Measurements from ENCODE around the gene IFITM2. TPM values are rescaled to one million over a fixed set of nuclear protein-coding genes. Genes with fewer than 3 reads are reported as not detected.
"Not testable (repeated sequence)": the region's sequence is repeated elsewhere in the genome, so short reads cannot be mapped to it uniquely, and the experiment has no call there.

The IFITM2 gene
- 100 to 1,000 TPM in 1 of 2 donors, 10 to 100 TPM in 1; 87.9 to 171 TPM for total RNA-seq

- H3K4me3 Mint-ChIP-seq = peak within 1 kb of the TSS; percentile 90
- not testable (repeated sequence) for H3K36me3 Mint-ChIP-seq, H3K27me3 Mint-ChIP-seq, H3K9me3 Mint-ChIP-seq
- peak; percentile 76 to 77 for ATAC-seq
- DNase-seq (ENCODE audit: low spot score) = peak; percentile 86
- peak within 1 kb of the TSS; percentile 76 to 81 for H3K27ac Mint-ChIP-seq
- peaks cover 44 to 45% of the 10 kb centered on the region in 2 donors for H3K4me1 Mint-ChIP-seq (ENCODE audit: low read depth in 2 of 2)
Observed at GRCh38 chr11:307766-308708, at the start of gene IFITM2. IFITM2 (plus strand) TSS chr11:307816; CDS start chr11:308193, 377 bp downstream.

GRCh38 chr11:259413-259812 lies 48.2 kb upstream of the IFITM2 start:
- Mint-ChIP-seq H3K4me3 (no peak overlapping the region), H3K9me3 (no peaks in the 10 kb centered on the region), H3K27ac (no peak overlapping the region), H3K4me1 (ENCODE audit: low read depth in 2 of 2) (no peaks in the 10 kb centered on the region), H3K27me3 (no peaks in the 10 kb centered on the region), H3K36me3 (no peaks in the 10 kb centered on the region)
- ATAC-seq (no peak), DNase-seq (ENCODE audit: low spot score) (no peak)

GRCh38 chr11:261624-262023 lies 46.0 kb upstream of the IFITM2 start:
- no peaks in the 10 kb centered on the region for H3K27me3 Mint-ChIP-seq
- no peak for ATAC-seq
- peaks cover 0 to under 1% of the 10 kb centered on the region in 2 donors for H3K4me1 Mint-ChIP-seq (ENCODE audit: low read depth in 2 of 2)
- H3K36me3 Mint-ChIP-seq = no peaks in the 10 kb centered on the region
- no peaks in the 10 kb centered on the region for H3K9me3 Mint-ChIP-seq
- no peak for DNase-seq (ENCODE audit: low spot score)
- no peak overlapping the region for H3K27ac Mint-ChIP-seq
- no peak overlapping the region for H3K4me3 Mint-ChIP-seq

DNA sequence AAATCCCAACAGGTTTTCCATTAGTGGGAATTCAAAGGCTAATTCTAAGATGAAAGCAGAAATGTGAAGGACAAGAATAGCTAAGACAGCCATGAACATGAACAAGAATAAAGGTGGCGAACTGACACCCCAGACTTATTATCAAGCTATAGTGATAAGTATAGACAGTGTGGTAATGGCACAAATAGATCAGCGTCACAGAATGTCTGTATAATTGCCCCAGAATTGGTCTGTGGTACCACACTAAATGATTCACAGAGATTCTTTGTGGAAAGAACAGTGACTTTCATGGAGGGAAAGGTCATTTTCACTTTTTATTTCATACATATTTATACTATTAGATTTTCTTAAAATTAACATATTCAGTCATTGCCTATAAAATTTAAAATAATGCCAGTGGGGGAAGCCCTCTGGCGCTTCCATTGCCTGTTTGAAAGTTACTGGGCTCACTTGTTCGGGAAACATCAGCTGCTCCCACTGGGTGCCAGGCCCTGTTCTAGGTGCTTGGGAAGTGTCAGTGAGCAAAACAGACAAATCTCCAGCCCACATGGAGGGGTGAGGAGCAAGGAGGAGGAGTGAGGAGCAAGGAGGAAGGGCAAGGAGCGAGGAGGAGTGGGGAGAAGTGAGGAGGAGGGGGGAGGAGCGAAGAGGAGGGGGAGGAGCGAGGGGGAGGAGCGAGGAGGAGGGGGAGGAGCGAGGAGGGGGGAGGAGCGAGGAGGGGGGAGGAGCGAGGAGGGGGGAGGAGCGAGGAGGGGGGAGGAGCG lies 40.8 kb upstream of the IFITM2 start:
- DNase-seq (ENCODE audit: low spot score) = no peak
- Mint-ChIP-seq H3K27ac (peak overlapping the region; percentile 82 to 95), H3K9me3 (no peaks in the 10 kb centered on the region), H3K27me3 (no peaks in the 10 kb centered on the region), H3K36me3 (no peaks in the 10 kb centered on the region), H3K4me3 (peak overlapping the region; percentile 49), H3K4me1 (ENCODE audit: low read depth in 2 of 2) (peaks cover 26 to 32% of the 10 kb centered on the region in 2 donors)
- ATAC-seq = no peak

DNA sequence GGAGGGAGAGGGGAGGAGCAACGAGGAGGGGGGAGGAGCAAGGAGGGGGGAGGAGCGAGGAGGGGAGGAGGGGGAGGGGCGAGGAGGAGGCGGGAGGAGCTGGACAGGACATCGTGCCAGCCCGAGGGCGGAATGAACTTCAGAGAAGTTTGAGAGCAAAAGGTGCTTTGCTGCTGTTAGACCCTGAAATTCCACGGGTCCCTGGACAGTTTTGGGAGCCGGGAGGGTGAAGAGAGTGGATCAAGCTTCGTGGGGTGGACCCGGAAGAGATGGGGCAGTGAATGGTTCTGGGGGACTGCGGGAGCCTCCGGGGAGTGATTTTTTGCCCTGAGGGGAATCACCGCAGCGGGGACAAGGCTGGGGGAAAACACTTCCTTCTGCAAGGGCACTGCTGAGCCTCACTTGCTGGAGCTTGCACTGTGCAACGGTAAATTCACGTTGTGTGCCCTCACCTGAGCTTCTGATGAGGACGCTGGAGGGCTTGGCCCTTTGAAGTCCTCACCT lies 40.1 kb upstream of the IFITM2 start:
- peaks cover 26 to 33% of the 10 kb centered on the region in 2 donors for H3K4me1 Mint-ChIP-seq (ENCODE audit: low read depth in 2 of 2)
- H3K4me3 Mint-ChIP-seq = peak overlapping the region; percentile 94
- DNase-seq (ENCODE audit: low spot score) (peak; percentile 73), ATAC-seq (peak; percentile 42 to 65)
- no peaks in the 10 kb centered on the region for H3K9me3 Mint-ChIP-seq
- H3K27ac Mint-ChIP-seq = peak overlapping the region; percentile 82 to 95
- no peaks in the 10 kb centered on the region for H3K36me3 Mint-ChIP-seq
- no peaks in the 10 kb centered on the region for H3K27me3 Mint-ChIP-seq

DNA sequence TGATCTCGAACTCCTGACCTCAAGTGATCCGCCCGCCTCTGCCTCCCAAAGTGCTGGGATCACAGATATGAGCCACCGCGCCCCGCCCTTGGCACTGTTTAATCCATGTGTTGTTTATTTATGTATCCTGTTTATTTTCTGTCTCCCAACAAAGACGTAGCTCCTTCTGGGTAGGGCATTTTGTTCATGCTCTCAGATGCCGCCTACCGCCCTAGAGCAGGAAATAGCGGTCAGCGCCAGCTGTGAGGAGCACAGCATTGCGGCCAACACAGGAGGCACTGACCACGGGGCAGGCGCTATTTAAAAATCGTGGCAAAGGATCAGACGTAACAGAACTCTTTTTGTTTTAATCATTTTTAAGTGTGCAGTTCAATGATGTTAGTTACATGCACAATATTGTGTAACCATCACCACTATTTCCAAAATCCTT lies 38.9 kb upstream of the IFITM2 start:
- H3K9me3 Mint-ChIP-seq, H3K27me3 Mint-ChIP-seq, H3K36me3 Mint-ChIP-seq: not testable (repeated sequence)
- DNase-seq (ENCODE audit: low spot score) = peak; percentile 82
- Mint-ChIP-seq H3K27ac (peak overlapping the region; percentile 82 to 95), H3K4me1 (ENCODE audit: low read depth in 2 of 2) (peaks cover 26 to 33% of the 10 kb centered on the region in 2 donors), H3K4me3 (peak overlapping the region; percentile 94)
- peak; percentile 72 to 77 for ATAC-seq

DNA sequence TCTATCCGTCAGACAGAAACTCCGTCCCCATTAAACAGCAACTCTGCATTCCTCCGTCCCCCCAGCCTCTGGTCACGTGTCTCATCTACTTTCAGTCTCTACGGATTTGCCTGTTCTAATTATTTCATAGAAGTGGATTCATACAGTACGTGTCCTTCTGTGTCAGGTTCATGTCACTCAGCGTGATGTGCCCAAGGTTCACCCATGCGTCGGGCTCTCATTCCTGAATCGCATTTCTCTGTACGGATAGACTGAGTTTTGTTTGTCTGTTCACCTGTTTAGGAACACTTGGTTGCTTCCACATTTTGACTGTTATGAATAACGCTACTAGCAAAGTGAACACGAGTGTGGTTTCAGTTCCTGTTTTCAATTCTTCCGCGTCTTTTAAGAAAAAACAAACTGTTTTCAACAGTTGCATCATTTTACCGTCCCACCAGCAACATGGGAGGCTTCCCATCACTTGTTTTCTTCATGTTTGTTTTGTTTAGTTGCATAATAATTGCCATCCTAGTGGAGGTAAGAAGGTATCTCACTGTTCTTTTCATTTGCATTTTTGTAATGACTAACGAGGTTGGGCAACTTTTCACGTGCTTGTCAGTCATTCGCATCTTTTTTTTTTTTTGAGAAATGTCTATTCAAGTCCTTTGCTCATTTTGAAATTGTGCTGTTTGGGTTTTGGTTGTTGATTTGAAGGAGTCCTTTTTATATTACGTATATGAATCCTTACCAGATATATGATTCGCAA lies 38.3 kb upstream of the IFITM2 start:
- Mint-ChIP-seq H3K9me3 (no peaks in the 10 kb centered on the region), H3K36me3 (no peaks in the 10 kb centered on the region), H3K4me1 (ENCODE audit: low read depth in 2 of 2) (peaks cover 26 to 33% of the 10 kb centered on the region in 2 donors), H3K27me3 (no peaks in the 10 kb centered on the region), H3K27ac (peak overlapping the region; percentile 82 to 95), H3K4me3 (peak overlapping the region; percentile 94)
- peak; percentile 70 to 85 for ATAC-seq
- DNase-seq (ENCODE audit: low spot score) = peak; percentile 69

GRCh38 chr11:270451-271318 lies 36.9 kb upstream of the IFITM2 start:
- Mint-ChIP-seq H3K4me3 (no peak overlapping the region), H3K9me3 (no peaks in the 10 kb centered on the region), H3K4me1 (ENCODE audit: low read depth in 2 of 2) (peaks cover 26 to 33% of the 10 kb centered on the region in 2 donors), H3K27ac (peak overlapping the region; percentile 82 to 95), H3K36me3 (no peaks in the 10 kb centered on the region), H3K27me3 (no peaks in the 10 kb centered on the region)
- no peak for ATAC-seq
- peak; percentile 56 for DNase-seq (ENCODE audit: low spot score)

GRCh38 chr11:271319-271715 lies 36.3 kb upstream of the IFITM2 start:
- DNase-seq (ENCODE audit: low spot score) (peak; percentile 59), ATAC-seq (no peak)
- Mint-ChIP-seq H3K9me3 (no peaks in the 10 kb centered on the region), H3K27me3 (no peaks in the 10 kb centered on the region), H3K4me1 (ENCODE audit: low read depth in 2 of 2) (peaks cover 26 to 33% of the 10 kb centered on the region in 2 donors), H3K4me3 (no peak overlapping the region), H3K36me3 (no peaks in the 10 kb centered on the region), H3K27ac (no peak overlapping the region)

DNA sequence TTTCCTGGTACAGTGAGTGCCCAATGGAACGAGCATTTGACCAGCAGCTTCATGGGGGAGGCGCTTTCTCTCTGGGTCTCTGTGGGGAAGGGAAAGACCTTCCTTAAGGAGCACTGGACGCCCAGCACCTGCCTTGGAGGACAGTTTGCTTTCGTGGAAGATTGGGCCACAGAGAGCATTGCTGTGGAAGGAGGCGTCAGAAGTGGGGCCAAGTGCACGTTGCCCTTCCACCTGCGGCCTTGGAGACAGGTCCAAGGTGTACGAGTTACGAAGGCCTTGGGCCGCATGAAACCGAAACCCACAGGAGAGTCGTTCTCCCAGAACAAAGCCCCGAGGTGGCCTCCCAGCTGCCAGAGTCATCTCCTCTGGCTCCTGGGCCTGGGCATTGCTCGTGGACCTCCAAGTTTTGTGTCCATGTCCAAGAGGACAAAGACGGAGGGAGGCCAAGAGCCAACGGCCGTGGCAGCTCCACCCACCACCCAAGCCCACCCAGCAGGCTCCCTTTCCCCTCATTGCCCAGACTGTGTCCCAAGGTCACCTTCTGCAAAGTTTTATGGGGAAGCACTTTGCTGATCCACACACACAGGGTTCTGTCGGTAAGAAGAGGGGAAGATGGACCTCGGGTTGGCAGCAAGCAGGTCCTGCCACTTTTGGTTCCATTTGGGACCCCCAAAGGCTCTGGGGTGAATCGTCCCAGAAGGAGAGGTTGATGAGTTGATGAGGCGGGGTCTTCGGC lies 35.3 kb upstream of the IFITM2 start:
- no peaks in the 10 kb centered on the region for H3K9me3 Mint-ChIP-seq
- H3K4me3 Mint-ChIP-seq = no peak overlapping the region
- peak overlapping the region; percentile 15 to 32 for H3K27ac Mint-ChIP-seq
- ATAC-seq = no peak
- peaks cover 25 to 29% of the 10 kb centered on the region in 2 donors for H3K4me1 Mint-ChIP-seq (ENCODE audit: low read depth in 2 of 2)
- DNase-seq (ENCODE audit: low spot score) = no peak
- no peaks in the 10 kb centered on the region for H3K27me3 Mint-ChIP-seq
- H3K36me3 Mint-ChIP-seq = no peaks in the 10 kb centered on the region

DNA sequence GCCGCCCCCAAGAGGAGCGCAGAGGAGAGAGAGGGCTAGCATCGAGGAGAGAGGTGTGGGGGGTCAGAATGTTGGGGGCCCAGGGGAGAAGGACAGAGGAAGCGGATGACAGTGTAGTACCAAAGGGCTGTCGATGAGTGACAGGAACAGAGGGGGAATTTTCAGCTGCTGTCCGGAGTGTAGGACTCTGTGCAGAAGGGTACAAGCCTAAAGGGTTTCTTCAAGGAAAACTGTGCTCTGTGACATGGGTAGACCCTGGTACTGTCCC lies 34.8 kb upstream of the IFITM2 start:
- Mint-ChIP-seq H3K27me3 (no peaks in the 10 kb centered on the region), H3K36me3 (no peaks in the 10 kb centered on the region), H3K27ac (no peak overlapping the region), H3K9me3 (no peaks in the 10 kb centered on the region), H3K4me1 (ENCODE audit: low read depth in 2 of 2) (peaks cover 24 to 31% of the 10 kb centered on the region in 2 donors), H3K4me3 (no peak overlapping the region)
- DNase-seq (ENCODE audit: low spot score) (no peak), ATAC-seq (no peak)

GRCh38 chr11:276219-276618 lies 31.4 kb upstream of the IFITM2 start:
- Mint-ChIP-seq H3K4me3 (no peak overlapping the region), H3K27ac (no peak overlapping the region), H3K27me3 (peaks cover 0 to 2% of the 10 kb centered on the region in 2 donors), H3K9me3 (no peaks in the 10 kb centered on the region), H3K4me1 (ENCODE audit: low read depth in 2 of 2) (peaks cover 10 to 17% of the 10 kb centered on the region in 2 donors), H3K36me3 (no peaks in the 10 kb centered on the region)
- ATAC-seq (no peak), DNase-seq (ENCODE audit: low spot score) (no peak)
